Lower leg skin (tissue), 4 donors: ENCODE measurements around the gene CORIN. TPM values are rescaled to one million over a fixed set of nuclear protein-coding genes. Genes with fewer than 3 reads are reported as not detected.
"Not testable (repeated sequence)": the region's sequence is repeated elsewhere in the genome, so short reads cannot be mapped to it uniquely, and the experiment has no call there.

Experiments used
- DNase-seq, 2 donors: peaks; one replicate each; pipeline ENCODE4 v3.0.0-alpha.2; 2019; ENCODE audit warnings: low spot score in 2 of 2
- H3K4me3 ChIP-seq: fragments of 200-600 bp; sonication (generic); 2 replicates; pipeline ENCODE4 v1.5.1; 2017; ENCODE audit warnings: mild to moderate bottlenecking, low read depth; ENCODE audit not compliant: poor library complexity, severe bottlenecking
- CTCF ChIP-seq, 3 donors: fragments of 450-650 bp; IDR thresholded peaks; one replicate each; pipeline ENCODE4 v1.5.1; 2016; ENCODE audit warnings: antibody characterized with exemption in 3 of 3, mild to moderate bottlenecking in 3 of 3, moderate library complexity in 2 of 3
- POLR2A ChIP-seq, 2 donors: fragments of 450-650 bp; IDR thresholded peaks; one replicate each; pipeline ENCODE4 v1.6.1; 2016 to 2017; ENCODE audit warnings: antibody characterized with exemption in 2 of 2, mild to moderate bottlenecking in 1 of 2, moderate library complexity in 1 of 2
- WGBS, 2 donors: methylation state at CpG; one replicate each; pipeline ENCODE4 v1.1.5; 2018; 5-methylcytosine and 5-hydroxymethylcytosine counted together
- intact Hi-C: fragments of 100-400 bp; cut with DNase I; formaldehyde crosslinking; loops from one replicate; pipeline ENCODE4 v1.15.0; 2023; ENCODE audit warnings: low total_unique reads
- total RNA-seq, 4 donors: library from RNA; depleted of rRNA; stranded (reverse); fragments of >200 nt; gene quantifications; one replicate each; pipeline ENCODE4 v1.1.0, GENCODE V29; 2016

CORIN gene
- total RNA-seq, 4 donors from 2014 or later: 0.15 to 17.6 (median 1.7) TPM

GRCh38 chr4:47785153-47785552 lies 52.7 kb downstream of the CORIN start:
- no peak for DNase-seq
- 49 to 53% methylated on average over 3 of the region's 3 CpGs for WGBS, 2 donors
- H3K4me3 ChIP-seq: no peak overlapping the region
- no peak for TF ChIP-seq POLR2A (IDR thresholded peaks at IDR 0.05)
- no peak for TF ChIP-seq CTCF (IDR thresholded peaks at IDR 0.05)
- intact Hi-C loops: no loop called here

- no peak overlapping the region for H3K4me3 ChIP-seq
- TF ChIP-seq CTCF (IDR thresholded peaks at IDR 0.05) (no peak), POLR2A (IDR thresholded peaks at IDR 0.05) (no peak)
- intact Hi-C loops: no loop called here
- no peak for DNase-seq
These were observed 53.6 kb downstream of the CORIN start for GRCh38 chr4:47784222-47784621.

- intact Hi-C loops: no loop called here
- TF ChIP-seq POLR2A (IDR thresholded peaks at IDR 0.05): no peak
- no peak for TF ChIP-seq CTCF (IDR thresholded peaks at IDR 0.05)
- H3K4me3 ChIP-seq: no peak overlapping the region
These were observed 61.5 kb downstream of the CORIN start for GRCh38 chr4:47776353-47776752.

GRCh38 chr4:47774079-47774478 lies 63.8 kb downstream of the CORIN start:
- TF ChIP-seq CTCF (IDR thresholded peaks at IDR 0.05) (no peak), POLR2A (IDR thresholded peaks at IDR 0.05) (no peak)
- intact Hi-C loops: no loop called here
- H3K4me3 ChIP-seq: no peak overlapping the region
- no peak for DNase-seq
- WGBS, 2 donors: 72 to 76% methylated on average over 6 of the region's 6 CpGs

More at GRCh38 chr4:47776353-47776752, 61.5 kb downstream of the CORIN start:
- WGBS, 2 donors: 83 to 85% methylated on average over 2 of the region's 2 CpGs
- DNase-seq: no peak

- no peak overlapping the region for H3K4me3 ChIP-seq
- no peak for DNase-seq
- TF ChIP-seq CTCF (IDR thresholded peaks at IDR 0.05) (no peak), POLR2A (IDR thresholded peaks at IDR 0.05) (no peak)
- intact Hi-C loops: no loop called here
- WGBS, 2 donors: 77 to 80% methylated on average over 1 of the region's 1 CpG
These were observed 66.8 kb downstream of the CORIN start for GRCh38 chr4:47771020-47771419.

- H3K4me3 ChIP-seq, DNase-seq, intact Hi-C loops: not testable (repeated sequence)
- WGBS, 2 donors: 82 to 89% methylated on average over 7 of the region's 7 CpGs
These were observed 69.9 kb downstream of the CORIN start for GRCh38 chr4:47767956-47768355.
